NCI-H2196 treated with DMSO at 0.1 percent for 48 hours (cell line): ENCODE data around the gene EPHB1.
A peak's percentile ranks its signal among the peaks of the same experiment; 100 is the strongest.

Experiments
- DNase-seq: peaks from one replicate; lab custom pipeline; 2025; ENCODE audit not compliant: unreplicated experiment; lab: John Stamatoyannopoulos, UW

Gene EPHB1

DNA sequence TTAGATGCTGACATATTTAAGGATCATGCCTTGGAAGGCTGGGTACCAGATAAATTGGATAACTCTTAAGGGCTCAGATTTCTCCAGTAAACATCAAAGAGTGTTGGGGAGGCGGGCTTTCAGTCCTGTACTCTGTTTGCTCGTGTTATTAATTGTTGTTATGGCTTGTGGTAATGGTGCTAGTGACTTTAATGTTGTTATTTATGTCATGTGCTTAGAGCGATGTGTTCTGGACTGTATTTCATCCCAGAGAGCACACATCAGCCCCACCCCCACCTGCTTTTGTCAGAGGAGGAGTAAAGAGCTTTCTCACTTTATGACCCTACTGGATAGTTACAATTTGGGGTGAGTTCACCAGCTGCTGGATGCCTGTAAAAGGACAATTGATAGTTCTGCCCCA lies 386.3 kb downstream of the EPHB1 start:
- DNase-seq: no peak

DNA sequence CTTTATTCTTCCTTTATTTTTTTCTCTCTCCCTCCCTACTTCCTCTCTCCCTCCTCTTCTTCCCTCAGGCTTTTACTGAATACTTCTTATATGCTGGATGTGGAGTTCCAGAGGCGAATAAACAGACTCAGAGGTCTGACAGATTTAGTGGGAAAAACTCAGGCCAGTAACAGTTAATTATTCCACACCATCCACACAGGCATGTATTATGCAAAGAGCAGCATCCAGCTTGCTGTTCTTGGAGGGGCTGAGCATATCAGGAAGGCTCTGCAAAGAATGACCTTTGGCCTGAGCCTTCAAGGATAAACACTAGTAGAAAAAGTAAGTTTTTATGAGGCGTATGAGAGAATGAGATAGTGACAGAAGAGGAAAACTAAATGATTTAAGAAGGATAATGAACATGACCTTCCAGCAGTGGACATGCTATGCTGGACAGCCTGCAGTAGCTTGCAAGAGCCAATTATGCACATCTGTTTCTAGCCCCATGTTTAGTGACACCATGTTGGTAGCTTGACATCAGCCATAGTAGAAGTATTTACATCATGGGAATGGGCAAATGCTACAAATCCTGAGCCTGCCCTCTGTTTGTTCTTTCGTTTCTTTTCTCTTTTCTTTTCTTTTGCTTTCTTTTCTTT lies 387.4 kb downstream of the EPHB1 start:
- DNase-seq: no peak

DNA sequence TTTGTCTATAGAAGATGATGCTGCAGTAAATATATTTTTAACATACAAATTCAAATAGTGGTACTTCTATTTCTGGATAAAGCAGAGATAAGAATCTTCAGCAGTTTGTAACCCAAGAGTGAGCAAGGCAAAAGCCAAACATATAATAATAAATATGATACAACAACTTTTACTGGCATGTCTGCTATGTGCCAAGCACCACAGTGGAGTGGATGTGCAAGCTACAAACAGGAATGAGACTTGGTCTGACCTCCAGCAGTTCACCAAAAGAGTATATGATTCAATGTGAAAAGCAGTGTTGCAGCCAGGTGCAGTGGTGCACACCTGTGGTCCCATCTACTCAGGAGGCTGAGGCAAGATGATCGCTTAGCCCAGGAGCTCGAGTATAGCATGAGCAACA lies 395.6 kb downstream of the EPHB1 start:
- no peak for DNase-seq

DNA sequence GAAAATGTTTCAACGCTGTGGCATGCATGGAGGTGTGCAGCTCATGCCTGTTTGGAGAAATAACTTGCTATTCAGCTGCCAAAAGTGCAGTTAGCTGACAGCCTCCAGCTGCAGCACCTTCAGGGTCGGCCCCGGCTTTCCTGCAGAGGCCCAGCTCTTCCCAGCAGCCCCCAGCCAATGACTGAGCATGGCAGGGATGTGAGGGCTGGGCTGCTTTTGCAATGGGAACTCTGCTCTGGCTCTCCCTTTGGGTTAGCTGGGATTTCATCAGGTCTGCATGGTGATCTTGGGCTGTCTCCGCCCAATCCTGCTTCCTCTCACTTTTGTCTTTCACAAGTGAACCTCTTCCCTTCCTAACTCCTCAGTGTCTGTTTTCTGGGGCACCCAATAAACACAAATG lies 396.6 kb downstream of the EPHB1 start:
- no peak for DNase-seq

DNA sequence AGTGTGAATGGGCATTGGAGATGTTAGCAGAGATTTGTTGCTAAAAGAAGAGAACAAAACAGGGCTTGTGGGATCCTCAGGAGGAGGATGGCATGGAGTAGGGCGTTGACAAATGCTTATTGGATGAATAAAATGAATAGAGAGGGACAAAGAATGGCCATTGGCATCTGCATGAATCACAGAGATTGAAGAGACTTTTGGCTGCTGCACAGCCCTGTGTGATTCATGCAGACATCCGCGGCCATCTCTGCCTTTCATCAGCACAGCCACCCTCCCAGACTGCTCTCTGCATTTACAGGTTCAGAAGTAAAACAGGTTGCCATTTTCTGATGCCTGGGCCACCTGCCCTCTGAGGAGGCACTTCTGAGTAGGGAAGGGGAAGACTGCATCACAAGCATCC lies 397.9 kb downstream of the EPHB1 start:
- DNase-seq: no peak

DNA sequence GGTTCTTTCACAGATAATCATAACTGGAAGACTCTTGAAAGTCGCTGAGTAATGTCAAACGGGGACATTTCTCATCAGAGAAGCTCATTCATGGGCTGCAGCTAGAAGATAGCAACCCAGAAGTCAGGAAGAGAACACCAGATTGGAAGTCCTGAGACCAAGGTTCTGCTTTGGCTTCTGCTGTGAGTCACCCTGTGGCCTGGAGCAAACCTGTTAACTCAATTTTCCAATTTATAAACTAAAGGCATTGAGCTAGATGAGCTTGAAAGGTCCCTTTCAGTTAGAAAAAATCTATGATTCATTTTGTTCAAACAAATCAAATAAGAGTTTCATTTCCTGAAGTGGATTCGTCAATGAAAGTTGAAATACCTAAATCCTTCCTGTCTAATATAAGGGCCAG lies 402.2 kb downstream of the EPHB1 start:
- no peak for DNase-seq

DNA sequence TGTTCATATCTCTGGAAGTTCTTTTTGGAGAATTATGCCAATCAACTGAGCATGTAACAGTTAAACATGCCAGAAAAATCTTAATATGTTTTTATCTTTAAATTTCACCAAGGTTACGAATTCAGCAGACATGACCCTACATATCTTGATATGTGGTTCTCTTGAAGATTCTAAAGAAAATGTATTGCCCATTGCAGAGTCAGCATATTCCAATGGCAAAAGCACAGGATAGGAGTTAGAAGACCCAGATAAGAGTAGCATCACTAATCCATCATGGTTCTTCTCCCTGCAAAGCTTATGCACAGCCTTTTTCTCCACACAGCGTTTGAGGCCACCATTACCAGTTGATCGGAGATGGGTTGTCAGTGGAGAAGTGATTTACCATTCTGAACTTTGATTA lies 402.8 kb downstream of the EPHB1 start:
- DNase-seq: no peak

DNA sequence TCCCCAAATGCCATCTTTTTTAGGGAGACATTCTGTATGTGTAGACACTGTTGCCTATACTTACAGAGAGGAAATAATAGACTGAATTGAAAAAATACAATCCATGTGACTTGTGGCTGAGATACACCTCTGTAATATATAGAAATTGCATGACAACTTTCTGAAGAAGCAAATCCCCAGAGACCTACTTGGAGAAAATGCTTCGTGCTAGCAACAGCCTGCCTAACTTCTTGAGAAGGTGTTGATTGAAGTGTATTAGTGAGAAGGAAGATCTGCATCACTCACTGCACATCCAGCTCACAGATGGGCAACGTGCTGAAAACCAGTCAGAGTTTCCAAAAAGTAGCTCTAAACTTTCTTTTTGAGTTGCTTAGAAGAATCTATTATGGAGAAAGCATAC lies 404.1 kb downstream of the EPHB1 start:
- DNase-seq: no peak

DNA sequence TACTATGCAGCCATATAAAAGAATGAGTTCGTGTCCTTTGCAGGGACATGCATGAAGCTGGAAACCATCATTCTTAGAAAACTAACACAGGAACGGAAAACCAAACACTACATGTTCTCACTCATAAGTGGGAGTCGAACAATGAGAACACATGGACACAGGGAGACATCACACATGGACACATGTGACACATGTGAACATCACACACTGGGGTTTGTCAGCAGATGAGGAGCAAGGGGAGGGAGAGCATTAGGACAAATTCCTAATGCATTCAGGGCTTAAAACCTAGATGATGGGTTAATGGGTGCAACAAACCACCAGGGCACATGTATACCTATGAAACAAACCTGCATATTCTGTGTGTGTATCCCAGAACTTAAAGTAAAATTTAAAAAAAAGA lies 408.0 kb downstream of the EPHB1 start:
- no peak for DNase-seq

DNA sequence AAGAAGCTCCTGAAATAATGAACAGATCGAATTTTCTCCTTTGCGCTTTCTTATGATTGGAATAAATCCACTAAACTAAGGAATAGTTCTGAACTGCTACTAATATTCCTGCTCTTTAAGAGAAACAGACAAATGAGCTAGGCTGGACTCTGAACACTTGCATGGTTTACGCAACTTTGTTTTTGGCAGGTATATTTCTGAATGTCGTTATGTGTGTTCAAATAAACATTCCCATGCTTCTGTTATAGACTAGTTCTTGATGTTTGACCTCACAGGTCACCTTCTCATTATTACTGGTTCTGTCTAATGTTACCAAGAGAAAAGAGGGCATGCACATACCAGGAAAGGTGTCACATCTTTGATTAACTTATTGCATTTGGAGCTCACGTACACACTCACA lies 418.2 kb downstream of the EPHB1 start:
- no peak for DNase-seq

DNA sequence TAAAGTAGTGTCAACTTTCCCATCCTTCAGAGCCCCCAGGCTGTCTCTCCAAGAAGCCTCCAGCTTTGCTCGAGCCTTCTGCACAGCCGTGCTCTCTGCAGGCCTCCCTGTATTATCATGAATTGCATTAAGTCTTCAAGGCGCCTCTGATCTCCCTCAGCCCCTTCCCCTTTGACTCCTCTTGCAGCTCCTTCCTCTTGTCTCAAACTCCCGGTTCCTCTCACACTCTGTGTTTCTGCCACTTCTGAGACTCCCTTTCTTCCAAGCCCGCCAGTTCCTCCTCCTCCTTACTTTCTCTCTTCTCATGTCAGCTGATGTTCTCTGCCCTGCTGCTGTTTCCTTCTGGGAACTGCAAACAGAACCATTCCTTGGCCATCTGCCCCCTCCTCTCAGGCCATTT lies 418.8 kb downstream of the EPHB1 start:
- no peak for DNase-seq

DNA sequence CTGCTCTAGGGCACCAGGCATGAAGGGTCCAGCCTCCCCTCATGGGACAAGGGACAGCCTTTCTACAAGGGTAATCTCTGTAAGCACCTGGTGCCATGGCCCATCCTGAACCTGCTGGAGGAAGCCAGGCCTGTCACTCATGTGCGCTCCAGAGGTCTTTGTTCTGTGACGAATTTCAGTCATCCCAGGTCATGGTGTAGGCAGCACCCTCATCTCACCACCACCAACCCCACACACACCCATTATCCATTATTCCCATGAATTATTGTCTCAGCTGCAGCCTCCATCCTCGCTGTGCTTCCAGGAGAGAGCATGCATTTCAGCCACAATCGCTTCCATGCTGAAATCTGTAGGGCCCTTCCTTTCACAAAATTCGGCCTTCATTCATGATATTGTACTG lies 419.3 kb downstream of the EPHB1 start:
- no peak for DNase-seq

DNA sequence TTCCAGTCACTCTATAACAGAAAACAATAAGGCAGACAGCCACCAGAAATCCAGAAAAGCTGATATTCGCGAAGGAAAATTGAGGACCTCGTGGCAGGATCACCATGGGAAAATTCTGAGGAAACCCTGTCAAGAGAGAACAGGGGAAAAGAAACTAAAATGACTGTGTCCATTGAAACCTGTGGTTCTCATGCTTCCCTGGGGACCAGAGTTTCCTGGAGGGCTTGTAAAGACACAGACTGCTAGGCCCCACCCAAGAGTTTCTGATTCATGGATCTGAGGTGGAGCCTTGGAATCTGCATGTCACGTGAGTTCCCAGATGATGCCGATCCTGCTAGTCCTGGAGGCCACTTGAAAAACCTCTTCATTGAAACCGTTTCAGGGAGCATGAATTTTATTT lies 420.5 kb downstream of the EPHB1 start:
- DNase-seq: no peak

DNA sequence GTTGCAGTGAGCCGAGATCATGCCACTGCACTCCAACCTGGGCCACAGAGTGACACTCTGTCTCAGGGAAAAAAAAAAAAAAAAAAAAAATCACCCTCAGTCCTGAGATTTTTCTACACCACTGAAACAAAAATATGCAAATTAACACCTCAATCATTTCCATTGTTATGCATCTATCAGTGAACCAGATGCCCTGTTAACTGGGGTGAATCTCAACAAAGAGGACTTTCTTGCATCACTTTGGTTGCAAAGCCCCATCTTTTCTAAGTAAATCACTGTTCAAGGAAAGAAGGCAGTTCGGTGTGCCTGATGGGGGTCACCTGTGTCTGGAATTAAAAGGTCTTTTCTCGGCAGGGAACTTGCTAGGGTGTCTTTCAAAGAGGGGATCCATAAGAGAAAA lies 421.6 kb downstream of the EPHB1 start:
- DNase-seq: no peak

DNA sequence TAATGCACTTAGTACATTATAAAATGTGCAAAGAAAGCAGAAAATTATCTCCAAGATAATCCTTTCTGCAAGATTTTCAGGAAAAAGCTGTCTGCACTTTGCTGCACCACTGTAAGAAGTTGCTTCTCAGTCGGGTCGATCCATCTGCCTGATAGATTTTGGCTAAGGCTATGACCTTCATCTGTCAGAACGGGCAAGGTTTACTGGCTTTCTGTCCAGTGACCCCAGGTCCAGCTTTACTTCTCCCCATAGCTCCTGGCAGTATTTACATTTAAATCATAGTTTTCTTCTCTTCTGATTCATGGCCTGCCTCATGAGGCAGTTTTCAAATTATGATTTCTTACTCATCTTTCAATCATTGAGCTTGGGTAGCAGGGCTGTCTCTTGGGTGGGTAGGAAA lies 422.7 kb downstream of the EPHB1 start:
- DNase-seq: no peak

DNA sequence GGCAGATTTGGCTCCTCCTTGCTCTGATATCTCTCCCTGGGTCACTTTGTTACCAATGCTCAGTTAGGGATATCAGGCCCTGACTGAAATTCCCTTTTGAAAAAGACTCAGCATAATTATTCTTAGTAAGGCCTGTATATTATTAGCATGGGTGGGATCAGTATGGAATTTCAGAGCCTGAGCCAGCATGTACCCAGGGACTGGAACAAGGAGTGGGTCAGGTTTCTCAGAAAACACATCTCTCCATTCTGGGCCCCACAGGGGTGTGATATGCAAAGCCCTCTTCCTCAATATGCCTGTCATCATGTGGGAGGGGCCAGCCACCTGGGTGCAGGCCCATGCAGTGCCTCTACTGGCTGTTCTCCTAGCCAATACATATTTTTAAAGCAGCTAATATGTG lies 423.2 kb downstream of the EPHB1 start:
- DNase-seq: no peak

DNA sequence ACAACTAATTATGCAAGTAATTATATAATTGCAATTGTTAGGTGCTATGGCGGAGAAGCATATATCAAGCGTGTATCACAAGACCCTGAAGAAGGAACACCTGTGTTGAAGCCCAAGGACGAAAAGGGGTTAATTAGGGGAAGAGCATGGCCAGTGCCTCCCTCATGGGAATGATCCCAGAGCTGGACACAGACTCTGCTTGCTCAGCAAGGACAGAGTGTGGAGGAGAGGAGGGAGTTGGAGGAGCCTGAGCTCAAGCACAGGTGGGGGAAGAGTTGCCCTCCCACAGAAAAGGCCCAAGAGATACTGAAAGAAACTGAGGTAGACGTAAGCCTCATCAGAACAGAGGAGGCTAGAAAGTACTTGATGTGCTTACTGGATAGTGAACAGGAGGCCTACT lies 423.7 kb downstream of the EPHB1 start:
- no peak for DNase-seq

DNA sequence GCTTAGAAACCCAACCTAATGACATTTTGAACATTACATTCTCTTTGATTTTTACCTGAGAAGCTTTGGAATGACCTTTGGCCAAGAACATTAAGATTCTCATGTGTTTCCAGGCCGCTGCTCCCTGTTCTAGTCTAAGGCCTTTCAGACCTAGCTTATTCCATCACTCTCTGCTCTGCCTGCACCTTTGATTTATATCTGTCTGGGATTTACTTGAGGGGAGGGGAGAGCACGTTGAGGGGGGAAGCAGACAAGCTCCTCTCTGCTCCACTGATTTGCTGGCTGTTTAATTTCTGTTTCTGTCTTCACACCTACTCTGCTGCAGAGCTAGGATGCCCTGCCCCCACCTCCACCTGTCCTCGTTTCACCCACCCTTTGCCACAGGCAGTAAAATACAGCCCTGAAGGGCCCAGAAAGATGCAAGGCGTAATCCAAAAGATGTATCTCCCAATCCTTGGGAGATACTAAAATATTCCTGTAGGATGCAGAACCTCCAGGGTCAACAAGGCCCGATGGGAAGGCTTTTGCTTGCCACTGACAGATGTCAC lies 429.8 kb downstream of the EPHB1 start:
- DNase-seq: no peak

DNA sequence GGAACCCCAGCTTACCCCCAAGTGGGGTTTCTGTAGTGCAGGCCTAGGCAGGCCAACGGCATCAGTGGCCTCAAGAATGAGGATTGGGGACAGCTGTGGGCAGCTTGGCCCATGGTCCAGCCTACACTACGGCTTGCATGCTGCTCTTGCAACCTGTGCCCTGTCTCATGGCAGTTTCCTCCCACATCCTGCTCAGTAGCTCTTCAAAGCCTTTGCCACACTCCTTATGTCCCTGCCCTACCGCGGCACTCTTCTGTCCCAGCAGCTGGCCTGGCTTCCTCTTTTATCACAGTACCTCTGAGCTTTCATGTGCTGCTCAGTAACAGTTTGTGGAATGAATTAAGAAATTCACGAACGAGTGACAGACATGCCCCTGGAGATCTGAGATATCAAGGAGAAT lies 431.0 kb downstream of the EPHB1 start:
- no peak for DNase-seq

DNA sequence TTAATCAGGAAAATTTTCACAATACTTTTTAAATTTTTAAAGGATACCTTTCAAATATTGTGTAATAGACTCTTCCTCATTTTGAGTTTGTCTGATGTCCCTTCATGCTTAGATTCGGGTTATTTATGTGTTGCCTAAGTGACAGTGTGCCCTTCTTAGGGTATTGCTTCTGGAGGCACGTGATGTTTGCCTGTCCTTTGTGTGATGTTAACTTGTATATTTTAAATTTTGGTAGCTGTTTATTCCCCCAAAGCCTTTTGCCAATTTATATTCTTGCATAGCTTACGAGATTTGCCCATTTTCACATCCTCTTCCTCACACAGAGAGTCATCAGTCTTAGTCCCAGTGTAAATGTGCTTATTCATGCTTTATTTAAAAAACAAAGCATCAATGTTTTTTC lies 433.1 kb downstream of the EPHB1 start:
- no peak for DNase-seq

DNA sequence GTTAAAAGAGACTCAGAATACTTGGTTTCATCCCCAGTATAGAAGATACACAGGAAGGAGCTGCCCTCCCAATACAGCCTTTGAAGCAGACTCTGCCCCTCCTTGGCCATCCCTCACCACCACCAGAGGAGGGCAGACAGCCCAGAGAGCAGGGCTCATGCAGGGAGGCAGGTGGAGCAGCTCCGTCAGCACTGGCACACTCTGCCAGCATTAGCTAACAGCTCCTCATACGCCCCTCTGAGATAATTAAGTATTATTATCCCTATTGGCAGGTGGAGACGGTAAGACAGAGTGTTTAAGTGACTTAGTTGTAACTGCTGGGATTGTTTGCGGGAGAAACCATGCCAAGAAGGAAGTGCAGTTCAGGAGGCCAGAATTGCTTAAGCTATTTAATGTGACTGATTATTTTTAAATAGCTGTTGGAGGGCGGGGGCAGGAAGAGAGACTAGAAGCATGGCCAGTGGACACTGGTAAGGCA lies 434.0 kb downstream of the EPHB1 start:
- peak; percentile 95 for DNase-seq

DNA sequence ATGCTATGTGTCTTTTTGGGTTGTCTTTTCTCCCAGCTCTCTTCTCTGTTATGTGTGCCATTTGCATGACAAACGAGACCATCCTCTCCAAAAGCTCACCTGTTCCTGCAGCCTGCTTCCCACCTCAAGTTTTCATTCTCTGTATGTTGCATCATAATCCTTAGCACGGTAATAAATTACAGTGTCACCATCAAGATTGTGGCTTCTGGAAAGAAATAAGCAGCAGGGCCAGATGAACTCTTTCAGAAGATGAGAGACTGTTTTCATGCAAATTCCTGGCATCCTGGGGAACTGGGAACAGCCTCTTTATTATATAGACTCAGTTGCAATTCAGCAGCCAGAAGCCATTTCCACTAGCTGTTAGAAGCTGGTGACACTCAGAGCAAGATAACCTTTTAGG lies 436.7 kb downstream of the EPHB1 start:
- DNase-seq: no peak

DNA sequence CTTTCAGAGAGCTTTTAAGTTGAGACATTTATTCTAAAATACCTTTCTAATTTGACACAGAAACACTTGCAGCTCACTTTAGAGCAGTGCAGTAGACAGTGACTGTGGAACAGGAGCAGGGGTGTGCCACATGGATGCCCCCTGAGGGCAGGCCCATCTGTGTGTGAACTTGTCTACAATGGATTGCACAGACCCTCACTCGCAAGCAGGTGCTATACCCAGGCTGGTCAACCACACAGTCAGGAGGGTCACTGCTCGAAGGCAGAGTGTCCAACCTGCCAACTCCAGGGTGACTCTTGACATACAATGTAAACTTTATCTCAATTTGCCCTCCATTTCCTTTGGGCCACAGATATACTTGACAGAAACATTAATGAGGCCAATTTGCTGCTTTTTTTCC lies 437.2 kb downstream of the EPHB1 start:
- no peak for DNase-seq
